K562 (cell line): ENCODE results near the gene PPDPF. TPM values are rescaled to one million over a fixed set of nuclear protein-coding genes. Genes with fewer than 3 reads are reported as not detected.

Experiments used
- ETV1 ChIP-seq: fragments of 450-650 bp; conservative IDR thresholded peaks from 2 replicates; pipeline ENCODE4 v1.6.1; 2016; ENCODE audit warnings: missing genetic modification characterization, control low read depth, low read depth, missing compliant biosample characterization
- LARP7 ChIP-seq: fragments of 450-650 bp; IDR thresholded peaks from 2 replicates; pipeline ENCODE4 v1.6.1; 2016
- NCOA2 ChIP-seq, 2 experiments: fragments of 450-650 bp; IDR thresholded peaks; 2 replicates each; pipeline ENCODE4 v1.6.1; 2018; ENCODE audit warnings: mild to moderate bottlenecking in 2 of 2, moderate library complexity in 1 of 2; ENCODE audit not compliant: partially characterized antibody in 2 of 2
- SRSF1 ChIP-seq: fragments of 200-400 bp; formaldehyde crosslinking; IDR thresholded peaks from 2 replicates; pipeline ENCODE4 v1.6.1; 2017; ENCODE audit warnings: mild to moderate bottlenecking, low read depth, low read length, moderate library complexity
- TSHZ1 ChIP-seq: fragments of 250-450 bp; sonication (Bioruptor Pico); IDR thresholded peaks from 2 replicates; pipeline ENCODE4 v1.4.0; 2020; ENCODE audit warnings: mild to moderate bottlenecking, moderate library complexity
- ZBTB40 ChIP-seq, 2 experiments: fragments of 450-650 bp in 1 of 2; sonication (generic) in 1 of 2; formaldehyde crosslinking in 1 of 2; IDR thresholded peaks; 2 replicates each; pipeline versions ENCODE4 v1.7.1 to v1.9.0; 2016 to 2022; ENCODE audit warnings: inconsistent platforms in 1 of 2, mild to moderate bottlenecking in 1 of 2, missing genetic modification reagents in 1 of 2
- ZNF436 ChIP-seq: fragments of 250-450, 450-650 bp; sonication (Bioruptor Pico); formaldehyde crosslinking; IDR thresholded peaks from 2 replicates; pipeline ENCODE4 v1.7.0; 2020; ENCODE audit warnings: mild to moderate bottlenecking
- polyA plus RNA-seq, 8 experiments: library from polyadenylated mRNA; depleted of rRNA in 4 of 8; stranded (reverse) in 5 of 8; unstranded in 3 of 8; fragments of >200 nt; fragmentation: Nextera tagmentation in 2 of 8; fragmentation: Illumina TruSeq in 1 of 8; extraction: Ambion mirVana in 2 of 8; extraction: Trizol in 1 of 8; gene quantifications; 2 replicates each; pipeline versions ENCODE4 v1.2.1 to v1.2.3, GENCODE V29; 2011 to 2014; ENCODE audit warnings: inconsistent platforms in 1 of 8, missing spikeins in 1 of 8
- total RNA-seq, 7 experiments: library from RNA; depleted of rRNA in 6 of 7; stranded (reverse); fragments of >200 nt in 6 of 7; fragmentation: Illumina TruSeq in 2 of 7; extraction: Trizol in 2 of 7; gene quantifications; 2 replicates each; pipeline versions ENCODE4 v1.2.1 to v1.2.3, GENCODE V29; 2011 to 2021; ENCODE audit warnings: low replicate concordance in 1 of 7
- TF ChIP-seq, protein P1 (sequence below): sonication (generic); formaldehyde crosslinking; IDR thresholded peaks from 2 replicates; pipeline ENCODE4 v1.8.1; 2023; ENCODE audit warnings: mild to moderate bottlenecking, missing genetic modification reagents
- TF ChIP-seq, protein P2 (sequence below): fragments of 450-650 bp; IDR thresholded peaks from 2 replicates; pipeline ENCODE4 v1.6.1; 2016

Gene PPDPF
- total and polyA plus RNA-seq, 9 of the 15 experiments (the other 6 are each of a cell fraction or from before 2014, with no cell fraction given) = 0.77 to 233 (median 10.5) TPM

DNA sequence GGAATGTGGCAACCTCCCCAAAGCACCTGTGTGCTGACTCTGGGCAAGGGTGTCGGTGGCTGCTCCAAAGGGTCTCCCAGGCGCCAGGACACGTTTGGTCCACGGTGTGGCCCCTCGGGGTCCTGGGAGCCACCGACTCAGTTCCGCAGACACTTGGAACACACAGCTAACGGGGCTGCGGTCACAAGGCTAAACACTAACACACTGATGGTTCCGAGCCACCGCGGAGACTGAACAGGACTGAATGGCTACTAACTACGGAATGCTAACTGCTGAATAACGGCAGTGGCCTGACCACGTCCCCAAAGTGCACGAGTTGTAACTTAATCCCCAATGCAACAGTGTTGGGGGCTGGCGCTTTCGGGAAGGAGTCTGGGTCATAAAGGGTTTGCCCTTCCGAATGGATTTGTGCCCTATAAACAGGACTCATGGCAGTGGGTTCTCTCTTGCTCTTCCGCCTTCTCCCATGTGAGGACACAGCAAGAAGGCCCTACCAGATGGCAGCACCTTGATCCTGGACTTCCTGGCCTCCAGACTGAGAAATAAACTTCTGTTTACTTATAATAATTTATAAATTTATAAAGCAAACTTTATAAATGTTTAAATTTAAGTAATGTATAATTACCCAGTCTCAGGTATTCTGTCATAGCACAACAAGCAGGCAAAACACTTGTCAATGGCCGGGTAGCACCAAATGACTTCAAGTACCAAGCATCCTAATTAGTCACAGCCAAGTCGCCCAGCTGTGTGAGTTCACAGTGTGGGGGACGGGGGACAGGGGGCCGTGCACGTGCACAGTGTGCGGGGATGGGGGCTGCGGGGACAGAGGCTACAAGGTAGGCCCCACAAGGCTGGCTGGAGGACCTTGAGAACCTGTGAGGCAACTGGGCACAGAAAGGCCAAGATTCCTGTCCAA lies 19.4 kb upstream of the PPDPF start (continued):
- TF ChIP-seq ZNF436 (CRISPR knock-in tag) (no peak), ETV1 (tag) (no peak), NCOA2 (IDR thresholded peaks at IDR 0.05; ENCODE audit: partially characterized antibody in 2 of 2) (no peak), TSHZ1 (no peak), ZBTB40 (IDR thresholded peaks at IDR 0.05) (no peak), ZBTB40 (CRISPR knock-in tag; IDR thresholded peaks at IDR 0.05) (no peak), SRSF1 (no peak), LARP7 (no peak)
- TF ChIP-seq, protein P1, sequence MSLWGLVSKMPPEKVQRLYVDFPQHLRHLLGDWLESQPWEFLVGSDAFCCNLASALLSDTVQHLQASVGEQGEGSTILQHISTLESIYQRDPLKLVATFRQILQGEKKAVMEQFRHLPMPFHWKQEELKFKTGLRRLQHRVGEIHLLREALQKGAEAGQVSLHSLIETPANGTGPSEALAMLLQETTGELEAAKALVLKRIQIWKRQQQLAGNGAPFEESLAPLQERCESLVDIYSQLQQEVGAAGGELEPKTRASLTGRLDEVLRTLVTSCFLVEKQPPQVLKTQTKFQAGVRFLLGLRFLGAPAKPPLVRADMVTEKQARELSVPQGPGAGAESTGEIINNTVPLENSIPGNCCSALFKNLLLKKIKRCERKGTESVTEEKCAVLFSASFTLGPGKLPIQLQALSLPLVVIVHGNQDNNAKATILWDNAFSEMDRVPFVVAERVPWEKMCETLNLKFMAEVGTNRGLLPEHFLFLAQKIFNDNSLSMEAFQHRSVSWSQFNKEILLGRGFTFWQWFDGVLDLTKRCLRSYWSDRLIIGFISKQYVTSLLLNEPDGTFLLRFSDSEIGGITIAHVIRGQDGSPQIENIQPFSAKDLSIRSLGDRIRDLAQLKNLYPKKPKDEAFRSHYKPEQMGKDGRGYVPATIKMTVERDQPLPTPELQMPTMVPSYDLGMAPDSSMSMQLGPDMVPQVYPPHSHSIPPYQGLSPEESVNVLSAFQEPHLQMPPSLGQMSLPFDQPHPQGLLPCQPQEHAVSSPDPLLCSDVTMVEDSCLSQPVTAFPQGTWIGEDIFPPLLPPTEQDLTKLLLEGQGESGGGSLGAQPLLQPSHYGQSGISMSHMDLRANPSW = no peak
- TF ChIP-seq, protein P2, sequence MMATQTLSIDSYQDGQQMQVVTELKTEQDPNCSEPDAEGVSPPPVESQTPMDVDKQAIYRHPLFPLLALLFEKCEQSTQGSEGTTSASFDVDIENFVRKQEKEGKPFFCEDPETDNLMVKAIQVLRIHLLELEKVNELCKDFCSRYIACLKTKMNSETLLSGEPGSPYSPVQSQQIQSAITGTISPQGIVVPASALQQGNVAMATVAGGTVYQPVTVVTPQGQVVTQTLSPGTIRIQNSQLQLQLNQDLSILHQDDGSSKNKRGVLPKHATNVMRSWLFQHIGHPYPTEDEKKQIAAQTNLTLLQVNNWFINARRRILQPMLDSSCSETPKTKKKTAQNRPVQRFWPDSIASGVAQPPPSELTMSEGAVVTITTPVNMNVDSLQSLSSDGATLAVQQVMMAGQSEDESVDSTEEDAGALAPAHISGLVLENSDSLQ = no peak
